Measurements from ENCODE around the gene NSUN7.

The NSUN7 gene

DNA sequence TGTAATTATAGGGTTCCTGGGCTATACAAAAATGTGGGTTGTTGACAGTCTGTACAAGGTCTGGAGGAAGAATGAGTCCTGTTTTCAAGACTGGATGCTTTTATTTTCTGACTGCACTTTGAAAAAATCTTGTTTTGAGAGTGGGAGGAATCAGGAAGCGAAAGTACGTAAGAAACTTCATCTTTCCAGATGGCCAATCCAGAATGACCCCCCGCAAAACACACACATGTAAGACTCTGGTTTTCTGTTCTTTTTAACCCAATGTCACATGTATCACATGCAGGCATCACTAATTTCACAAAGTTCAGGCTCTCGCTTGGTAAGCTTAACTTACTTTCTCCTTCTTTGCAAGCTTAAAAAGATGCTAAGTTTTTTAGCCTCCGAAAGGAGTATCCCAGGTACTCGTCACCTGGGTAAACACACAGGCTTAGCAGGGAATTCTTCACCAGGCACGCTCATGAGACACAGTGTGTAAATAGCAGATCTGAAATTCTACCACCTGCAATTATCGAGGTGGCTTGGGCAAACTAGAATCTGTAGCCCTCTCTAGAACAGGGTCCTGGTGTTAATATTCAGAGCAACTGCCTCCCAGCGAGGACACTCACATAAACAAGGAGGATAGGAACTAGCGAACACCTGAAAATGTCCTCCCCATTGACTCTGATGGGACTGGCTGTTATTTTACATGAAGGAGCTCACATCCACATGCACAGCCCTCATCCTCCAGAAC, 90.7 kb downstream of the NSUN7 start:
- Histone ChIP-seq H3K36me3 (ENCODE audit: control insufficient read depth, insufficient read depth, low read length) (no peaks in the 10 kb centered on the region), H2BK120ac (ENCODE audit: low read depth, low read length) (no peak overlapping the region), H3K79me1 (ENCODE audit: low read length) (peaks cover 9% of the 10 kb centered on the region), H4K5ac (ENCODE audit: low read length) (no peak overlapping the region), H3K4me3 (ENCODE audit: low read length) (no peak overlapping the region), H3K4ac (ENCODE audit: low read depth, low read length) (no peak overlapping the region), H3K27me3 (ENCODE audit: insufficient read depth, low read length, poor library complexity) (no peaks in the 10 kb centered on the region), H3K23ac (ENCODE audit: low read length) (no peak overlapping the region), H2BK5ac (ENCODE audit: low read length) (no peak overlapping the region), H2AK5ac (ENCODE audit: low read length) (no peak overlapping the region), H3K4me1 (ENCODE audit: control insufficient read depth, low read depth, low read length) (peaks cover 2% of the 10 kb centered on the region), H3K79me2 (ENCODE audit: control insufficient read depth, insufficient read depth, low read length) (peaks cover 11% of the 10 kb centered on the region), H3K56ac (ENCODE audit: low read length) (no peak overlapping the region), H3K9ac (ENCODE audit: low read length) (no peak overlapping the region), H2BK15ac (replicated peaks; ENCODE audit: low read depth) (no peak overlapping the region), H4K8ac (ENCODE audit: low read depth, low read length) (no peak overlapping the region), H3K18ac (ENCODE audit: low read length) (no peak overlapping the region), H3K27ac (ENCODE audit: low read depth, low read length) (no peak overlapping the region), H3K4me2 (ENCODE audit: low read length) (no peak overlapping the region)
- WGBS (ENCODE audit: extremely low coverage, insufficient coverage, low lambda C conversion rate) = no CpG with 5 or more reads among the region's 10 CpGs
- no peak for DNase-seq

GRCh38 chr4:40840985-40841571, 91.3 kb downstream of the NSUN7 start:
- H3K27ac ChIP-seq (ENCODE audit: low read depth, low read length) = no peak overlapping the region

DNA sequence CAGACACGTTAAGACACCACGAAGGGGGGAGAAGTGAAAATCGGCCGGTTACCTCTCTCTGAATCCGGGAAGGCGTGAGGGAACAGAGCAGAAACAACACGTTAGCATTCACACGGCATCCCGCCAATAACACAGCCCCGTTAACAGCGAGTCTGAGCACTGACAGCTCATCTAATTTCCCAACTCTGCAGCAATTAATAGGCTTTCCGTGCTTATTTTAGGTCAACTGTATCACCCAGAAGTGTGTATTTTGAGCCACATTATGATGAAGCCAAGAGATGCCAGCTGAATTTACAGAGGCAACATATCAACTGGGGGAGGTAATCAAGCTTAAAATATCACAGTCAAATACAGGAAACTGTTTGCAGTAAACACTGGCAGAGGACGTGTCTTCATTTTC, 92.6 kb downstream of the NSUN7 start:
- H3K4me1 ChIP-seq (ENCODE audit: control insufficient read depth, low read depth, low read length) = peaks cover 2% of the 10 kb centered on the region
- no peaks in the 10 kb centered on the region for H3K27me3 ChIP-seq (ENCODE audit: insufficient read depth, low read length, poor library complexity)
- H3K27ac ChIP-seq (ENCODE audit: low read depth, low read length) = no peak overlapping the region
- peaks cover 13% of the 10 kb centered on the region for H3K79me2 ChIP-seq (ENCODE audit: control insufficient read depth, insufficient read depth, low read length)
- no peak overlapping the region for H3K4me3 ChIP-seq (ENCODE audit: low read length)
- H2AK5ac ChIP-seq (ENCODE audit: low read length) = no peak overlapping the region
- no peak for DNase-seq
- no peak overlapping the region for H3K4me2 ChIP-seq (ENCODE audit: low read length)
- H3K4ac ChIP-seq (ENCODE audit: low read depth, low read length) = no peak overlapping the region
- H4K8ac ChIP-seq (ENCODE audit: low read depth, low read length) = no peak overlapping the region
- no CpG with 5 or more reads among the region's 13 CpGs for WGBS (ENCODE audit: extremely low coverage, insufficient coverage, low lambda C conversion rate)
- no peak overlapping the region for H2BK15ac ChIP-seq (replicated peaks; ENCODE audit: low read depth)
- no peak overlapping the region for H4K5ac ChIP-seq (ENCODE audit: low read length)
- no peak overlapping the region for H3K56ac ChIP-seq (ENCODE audit: low read length)
- H2BK120ac ChIP-seq (ENCODE audit: low read depth, low read length) = no peak overlapping the region
- H3K18ac ChIP-seq (ENCODE audit: low read length) = no peak overlapping the region
- H3K79me1 ChIP-seq (ENCODE audit: low read length) = peaks cover 8% of the 10 kb centered on the region
- H3K23ac ChIP-seq (ENCODE audit: low read length) = no peak overlapping the region
- H3K36me3 ChIP-seq (ENCODE audit: control insufficient read depth, insufficient read depth, low read length) = no peaks in the 10 kb centered on the region
- H2BK5ac ChIP-seq (ENCODE audit: low read length) = no peak overlapping the region
- no peak overlapping the region for H3K9ac ChIP-seq (ENCODE audit: low read length)

More at GRCh38 chr4:40840985-40841571, 91.3 kb downstream of the NSUN7 start:
- Histone ChIP-seq H3K4me2 (ENCODE audit: low read length) (no peak overlapping the region), H3K79me1 (ENCODE audit: low read length) (peaks cover 6% of the 10 kb centered on the region), H3K9ac (ENCODE audit: low read length) (no peak overlapping the region), H3K4ac (ENCODE audit: low read depth, low read length) (no peak overlapping the region), H3K4me3 (ENCODE audit: low read length) (no peak overlapping the region), H2AK5ac (ENCODE audit: low read length) (no peak overlapping the region), H3K4me1 (ENCODE audit: control insufficient read depth, low read depth, low read length) (peaks cover 2% of the 10 kb centered on the region), H3K56ac (ENCODE audit: low read length) (no peak overlapping the region), H4K8ac (ENCODE audit: low read depth, low read length) (no peak overlapping the region), H3K36me3 (ENCODE audit: control insufficient read depth, insufficient read depth, low read length) (no peaks in the 10 kb centered on the region), H3K27me3 (ENCODE audit: insufficient read depth, low read length, poor library complexity) (no peaks in the 10 kb centered on the region), H2BK15ac (replicated peaks; ENCODE audit: low read depth) (no peak overlapping the region), H3K23ac (ENCODE audit: low read length) (no peak overlapping the region), H3K18ac (ENCODE audit: low read length) (no peak overlapping the region), H3K79me2 (ENCODE audit: control insufficient read depth, insufficient read depth, low read length) (peaks cover 11% of the 10 kb centered on the region), H4K5ac (ENCODE audit: low read length) (no peak overlapping the region), H2BK5ac (ENCODE audit: low read length) (no peak overlapping the region), H2BK120ac (ENCODE audit: low read depth, low read length) (no peak overlapping the region)
- peak; percentile 99 for DNase-seq
- no CpG with 5 or more reads among the region's 7 CpGs for WGBS (ENCODE audit: extremely low coverage, insufficient coverage, low lambda C conversion rate)

DNA sequence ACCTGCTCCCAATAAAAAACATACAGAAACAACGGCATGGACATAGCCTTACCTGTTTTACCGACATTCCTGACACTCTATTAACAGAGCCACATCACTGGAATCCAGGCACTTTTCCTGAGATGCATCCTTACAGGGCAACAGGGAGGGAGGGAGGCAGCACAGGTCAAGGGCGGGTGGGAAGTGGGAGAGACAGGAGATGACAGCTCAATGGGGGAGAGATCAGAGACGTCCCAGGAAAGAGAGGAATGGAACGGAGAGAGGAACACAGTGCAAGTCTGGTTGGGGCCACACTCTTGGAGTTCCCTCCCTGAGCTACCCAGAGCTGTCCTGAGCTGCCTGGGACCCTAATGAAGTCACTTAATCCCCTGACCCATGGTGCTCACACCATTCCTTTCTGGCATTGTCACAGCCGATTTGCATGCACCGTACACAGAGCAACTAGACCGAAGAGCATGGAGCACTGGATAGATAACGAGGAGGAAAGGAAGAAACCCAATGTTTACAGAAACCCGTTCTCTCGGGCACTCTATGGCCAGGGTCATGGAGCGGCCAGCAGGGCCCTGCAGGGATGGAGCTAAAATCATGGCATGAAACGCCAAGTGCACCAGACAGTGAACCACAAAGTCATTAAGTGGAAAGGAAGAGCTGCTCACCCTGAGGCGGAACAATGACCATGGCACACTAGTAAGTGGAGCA, 93.1 kb downstream of the NSUN7 start:
- peaks cover 6% of the 10 kb centered on the region for H3K79me1 ChIP-seq (ENCODE audit: low read length)
- no peak overlapping the region for H3K18ac ChIP-seq (ENCODE audit: low read length)
- peak; percentile 45 for DNase-seq
- H2BK15ac ChIP-seq (replicated peaks; ENCODE audit: low read depth) = no peak overlapping the region
- no peaks in the 10 kb centered on the region for H3K27me3 ChIP-seq (ENCODE audit: insufficient read depth, low read length, poor library complexity)
- no peak overlapping the region for H4K5ac ChIP-seq (ENCODE audit: low read length)
- H3K27ac ChIP-seq (ENCODE audit: low read depth, low read length) = no peak overlapping the region
- H2BK120ac ChIP-seq (ENCODE audit: low read depth, low read length) = no peak overlapping the region
- no peak overlapping the region for H3K4me2 ChIP-seq (ENCODE audit: low read length)
- no peak overlapping the region for H2AK5ac ChIP-seq (ENCODE audit: low read length)
- no peak overlapping the region for H3K4me3 ChIP-seq (ENCODE audit: low read length)
- peaks cover 2% of the 10 kb centered on the region for H3K4me1 ChIP-seq (ENCODE audit: control insufficient read depth, low read depth, low read length)
- no peak overlapping the region for H3K9ac ChIP-seq (ENCODE audit: low read length)
- H3K56ac ChIP-seq (ENCODE audit: low read length) = no peak overlapping the region
- no peak overlapping the region for H4K8ac ChIP-seq (ENCODE audit: low read depth, low read length)
- no peak overlapping the region for H3K4ac ChIP-seq (ENCODE audit: low read depth, low read length)
- H3K79me2 ChIP-seq (ENCODE audit: control insufficient read depth, insufficient read depth, low read length) = peaks cover 13% of the 10 kb centered on the region
- no peaks in the 10 kb centered on the region for H3K36me3 ChIP-seq (ENCODE audit: control insufficient read depth, insufficient read depth, low read length)
- H3K23ac ChIP-seq (ENCODE audit: low read length) = no peak overlapping the region
- H2BK5ac ChIP-seq (ENCODE audit: low read length) = no peak overlapping the region
- WGBS (ENCODE audit: extremely low coverage, insufficient coverage, low lambda C conversion rate) = no CpG with 5 or more reads among the region's 14 CpGs

GRCh38 chr4:40843696-40844095, 93.9 kb downstream of the NSUN7 start:
- Histone ChIP-seq H3K79me1 (ENCODE audit: low read length) (peaks cover 6% of the 10 kb centered on the region), H3K79me2 (ENCODE audit: control insufficient read depth, insufficient read depth, low read length) (peaks cover 13% of the 10 kb centered on the region), H2BK5ac (ENCODE audit: low read length) (no peak overlapping the region), H4K5ac (ENCODE audit: low read length) (no peak overlapping the region), H3K36me3 (ENCODE audit: control insufficient read depth, insufficient read depth, low read length) (no peaks in the 10 kb centered on the region), H3K56ac (ENCODE audit: low read length) (no peak overlapping the region), H3K4ac (ENCODE audit: low read depth, low read length) (no peak overlapping the region), H3K27me3 (ENCODE audit: insufficient read depth, low read length, poor library complexity) (no peaks in the 10 kb centered on the region), H3K4me3 (ENCODE audit: low read length) (no peak overlapping the region), H3K4me2 (ENCODE audit: low read length) (no peak overlapping the region), H2AK5ac (ENCODE audit: low read length) (no peak overlapping the region), H4K8ac (ENCODE audit: low read depth, low read length) (no peak overlapping the region), H3K9ac (ENCODE audit: low read length) (no peak overlapping the region), H3K23ac (ENCODE audit: low read length) (no peak overlapping the region), H3K27ac (ENCODE audit: low read depth, low read length) (no peak overlapping the region), H3K18ac (ENCODE audit: low read length) (no peak overlapping the region), H2BK120ac (ENCODE audit: low read depth, low read length) (no peak overlapping the region), H3K4me1 (ENCODE audit: control insufficient read depth, low read depth, low read length) (peaks cover 2% of the 10 kb centered on the region), H2BK15ac (replicated peaks; ENCODE audit: low read depth) (no peak overlapping the region)
- DNase-seq = peak; percentile 62
- WGBS (ENCODE audit: extremely low coverage, insufficient coverage, low lambda C conversion rate) = no CpG with 5 or more reads among the region's 1 CpG
